GM19193 (cell line): ENCODE measurements around the gene GABRP.

ENCODE experiments used
- POLR2A ChIP-seq: IDR thresholded peaks from 4 replicates; pipeline ENCODE4 v1.6.1; 2011; ENCODE audit not compliant: insufficient read depth, insufficient read length; ENCODE audit errors: extremely low read depth

The GABRP gene

GRCh38 chr5:170749911-170750431 lies 33.6 kb upstream of the GABRP start:
- no peak for TF ChIP-seq POLR2A

- TF ChIP-seq POLR2A, result no peak
These were observed 32.7 kb upstream of the GABRP start for GRCh38 chr5:170750791-170751190.

GRCh38 chr5:170751631-170752030 lies 31.9 kb upstream of the GABRP start:
- TF ChIP-seq POLR2A, result no peak

- TF ChIP-seq POLR2A, result no peak
These were observed 31.0 kb upstream of the GABRP start for GRCh38 chr5:170752257-170753215.

- no peak for TF ChIP-seq POLR2A
These were observed 30.2 kb upstream of the GABRP start for GRCh38 chr5:170753311-170753710.

- TF ChIP-seq POLR2A, result no peak
These were observed 27.7 kb upstream of the GABRP start for GRCh38 chr5:170755679-170756456.

- TF ChIP-seq POLR2A, result no peak
These were observed 26.8 kb upstream of the GABRP start for GRCh38 chr5:170756691-170757090.

GRCh38 chr5:170757182-170757601 lies 26.3 kb upstream of the GABRP start:
- TF ChIP-seq POLR2A, result no peak

- TF ChIP-seq POLR2A, result no peak
These were observed 25.9 kb upstream of the GABRP start for GRCh38 chr5:170757669-170758068.

GRCh38 chr5:170758481-170758880 lies 25.0 kb upstream of the GABRP start:
- TF ChIP-seq POLR2A, result no peak

- TF ChIP-seq POLR2A, result no peak
These were observed 23.4 kb upstream of the GABRP start for GRCh38 chr5:170760113-170760512.

GRCh38 chr5:170761048-170761707 lies 22.3 kb upstream of the GABRP start:
- TF ChIP-seq POLR2A, result no peak

GRCh38 chr5:170761708-170762066 lies 21.8 kb upstream of the GABRP start:
- TF ChIP-seq POLR2A, result no peak

GRCh38 chr5:170769246-170769645 lies 14.3 kb upstream of the GABRP start:
- no peak for TF ChIP-seq POLR2A

- TF ChIP-seq POLR2A, result no peak
These were observed 13.6 kb upstream of the GABRP start for GRCh38 chr5:170769898-170770416.
